ENCODE measurements around the gene SLC22A15. TPM values are rescaled to one million over a fixed set of nuclear protein-coding genes. Genes with fewer than 3 reads are reported as not detected.

The SLC22A15 gene
- total RNA-seq, 6 experiments from 2014 or later: 0.11 to 6.8 (median 2.3) TPM

GRCh38 chr1:116018007-116018406 is 41.7 kb downstream of the SLC22A15 start:
- H3K4me3 ChIP-seq: no peak overlapping the region
- H3K4me1 ChIP-seq: peaks cover 0 to 9% (median 0%) of the 10 kb centered on the region in 4 donors
- no peaks in the 10 kb centered on the region for H3K9me3 ChIP-seq
- H3K27me3 ChIP-seq: no peaks in the 10 kb centered on the region
- peaks cover 0 to 6% (median 0%) of the 10 kb centered on the region in 4 donors for H3K36me3 ChIP-seq
- WGBS (ENCODE audit: insufficient coverage, low coverage, low lambda C conversion rate, missing lambda C conversion rate): 65% methylated on average over 5 of the region's 5 CpGs
- no peak overlapping the region for H3K27ac ChIP-seq
- intact Hi-C loops (cut with DNase I): no loop called here
- TF ChIP-seq POLR2A (IDR thresholded peaks at IDR 0.05) (no peak), CTCF (IDR thresholded peaks at IDR 0.05) (no peak)
- ATAC-seq: no peak
- no peak for DNase-seq

- no peak overlapping the region for H3K27ac ChIP-seq
- H3K4me3 ChIP-seq: no peak overlapping the region
- H3K36me3 ChIP-seq: peaks cover 0 to 6% (median 0%) of the 10 kb centered on the region in 4 donors
- no peak for TF ChIP-seq CTCF (IDR thresholded peaks at IDR 0.05)
- TF ChIP-seq POLR2A (IDR thresholded peaks at IDR 0.05): no peak
- peaks cover 0 to 9% (median 0%) of the 10 kb centered on the region in 4 donors for H3K4me1 ChIP-seq
- no peak for ATAC-seq
- DNase-seq: no peak
- no peaks in the 10 kb centered on the region for H3K9me3 ChIP-seq
- H3K27me3 ChIP-seq: no peaks in the 10 kb centered on the region
- WGBS (ENCODE audit: insufficient coverage, low coverage, low lambda C conversion rate, missing lambda C conversion rate): 75% methylated on average over 4 of the region's 4 CpGs
- intact Hi-C loops (cut with DNase I): no loop called here
Measured at GRCh38 chr1:116019653-116020253, 43.4 kb downstream of the SLC22A15 start.

- TF ChIP-seq POLR2A (IDR thresholded peaks at IDR 0.05) (no peak), CTCF (IDR thresholded peaks at IDR 0.05) (peak; percentile 50 to 67 (median 55))
- intact Hi-C loops (cut with DNase I): no loop called here
- ATAC-seq: peak; percentile 64 to 79 (median 78)
- no peaks in the 10 kb centered on the region for H3K27me3 ChIP-seq
- 50% methylated on average over 5 of the region's 5 CpGs for WGBS (ENCODE audit: insufficient coverage, low coverage, low lambda C conversion rate, missing lambda C conversion rate)
- H3K9me3 ChIP-seq: no peaks in the 10 kb centered on the region
- H3K4me3 ChIP-seq: no peak overlapping the region
- peaks cover 0 to 1% (median 0%) of the 10 kb centered on the region in 4 donors for H3K4me1 ChIP-seq
- H3K36me3 ChIP-seq: peaks cover 0 to 6% (median 0%) of the 10 kb centered on the region in 4 donors
- H3K27ac ChIP-seq: no peak overlapping the region
- DNase-seq: peak in 1 of 3 donors; percentile 45
Measured at GRCh38 chr1:116020668-116021272, 44.5 kb downstream of the SLC22A15 start.

- DNase-seq (no peak), ATAC-seq (no peak)
- H3K9me3 ChIP-seq: no peaks in the 10 kb centered on the region
- H3K27ac ChIP-seq: no peak overlapping the region
- WGBS (ENCODE audit: insufficient coverage, low coverage, low lambda C conversion rate, missing lambda C conversion rate): 44% methylated on average over 3 of the region's 3 CpGs
- no peaks in the 10 kb centered on the region for H3K4me1 ChIP-seq
- H3K36me3 ChIP-seq: peaks cover 0 to 8% (median 0%) of the 10 kb centered on the region in 4 donors
- no peak overlapping the region for H3K4me3 ChIP-seq
- no peaks in the 10 kb centered on the region for H3K27me3 ChIP-seq
- no peak for TF ChIP-seq POLR2A (IDR thresholded peaks at IDR 0.05)
- no peak for TF ChIP-seq CTCF (IDR thresholded peaks at IDR 0.05)
- intact Hi-C loops (cut with DNase I): no loop called here
Measured at GRCh38 chr1:116024626-116025025, 48.3 kb downstream of the SLC22A15 start.

Data from right lobe of liver (tissue), 6 donors.